Measurements from ENCODE around the gene MAP2K3. TPM values are rescaled to one million over a fixed set of nuclear protein-coding genes. Genes with fewer than 3 reads are reported as not detected.

MAP2K3 gene
- total RNA-seq, 1 donor from 2014 or later, result 19.4 TPM

- Mint-ChIP-seq H3K36me3 (ENCODE audit: low read depth) (no peaks in the 10 kb centered on the region), H3K9me3 (no peaks in the 10 kb centered on the region), H3K4me1 (peaks cover 11% of the 10 kb centered on the region), H3K27ac (ENCODE audit: unreplicated experiment) (no peak overlapping the region), H3K4me3 (no peak overlapping the region), H3K27me3 (ENCODE audit: low read depth) (peaks cover 2% of the 10 kb centered on the region)
- TF ChIP-seq CTCF (conservative IDR thresholded peaks at IDR 0.05), result no peak
- no peak for DNase-seq (ENCODE audit: low read depth, low spot score)
Observed at GRCh38 chr17:21363776-21364642, 79.5 kb downstream of the MAP2K3 start.

Other genes with a start within 250 kb of the MAP2K3 start
- 386 and 390 TPM in 2 replicates for gene USP22, start 241.7 kb upstream of the MAP2K3 start, total RNA-seq
- gene DHRS7B, start 157.7 kb upstream of the MAP2K3 start, total RNA-seq, result 14.8 and 15.6 TPM in 2 replicates
- gene TMEM11, start 70.5 kb upstream of the MAP2K3 start, total RNA-seq, result 31.3 and 31.6 TPM in 2 replicates
- 6.3 and 6.7 TPM in 2 replicates for gene NATD1, start 31.3 kb upstream of the MAP2K3 start, total RNA-seq
- 6.1 and 6.6 TPM in 2 replicates for gene KCNJ12, start 91.6 kb downstream of the MAP2K3 start, total RNA-seq